Natural killer cell treated with Interleukin-12 subunit alpha and Interleukin-12 subunit beta and Interleukin-15 and Interleukin-18, amount 100 ng/mL, for 72 hours (primary cell): ENCODE data around the gene NEURL1B. TPM values are rescaled to one million over a fixed set of nuclear protein-coding genes. Genes with fewer than 3 reads are reported as not detected.

Source experiments
- ATAC-seq, 2 donors: fragments of 150-1000 bp; cut with Tn5 transposase in 1 of 2; sonication (Bioruptor Pico), chemical (Tn5 transposase) in 1 of 2; 2 replicates each; pipeline ENCODE4 v1.10.0; 2021
- DNase-seq: peaks from one replicate; pipeline ENCODE4 v3.0.0; 2022; ENCODE audit warnings: low spot score
- H3K27ac Mint-ChIP-seq, 2 donors: 1 replicate in 1 of 2; 2 replicates in 1 of 2; pipeline ENCODE4 v1.8.0; 2022; ENCODE audit warnings: mixed read lengths in 2 of 2, mild to moderate bottlenecking in 1 of 2, moderate library complexity in 1 of 2
- H3K27me3 Mint-ChIP-seq, 2 donors: 1 replicate in 1 of 2; 2 replicates in 1 of 2; pipeline ENCODE4 v1.8.0; 2022; ENCODE audit warnings: mixed read lengths in 2 of 2
- H3K36me3 Mint-ChIP-seq: one replicate; pipeline ENCODE4 v1.8.0; 2022; ENCODE audit warnings: mixed read lengths
- H3K4me1 Mint-ChIP-seq, 2 donors: 1 replicate in 1 of 2; 2 replicates in 1 of 2; pipeline ENCODE4 v1.8.0; 2022; ENCODE audit warnings: low read depth in 2 of 2, mixed read lengths in 2 of 2, mild to moderate bottlenecking in 1 of 2
- H3K4me3 Mint-ChIP-seq: one replicate; pipeline ENCODE4 v1.8.0; 2022; ENCODE audit warnings: mixed read lengths
- H3K9me3 Mint-ChIP-seq: 2 replicates; pipeline ENCODE4 v1.8.0; 2022; ENCODE audit warnings: mixed read lengths
- total RNA-seq, 2 donors: library from RNA; stranded (reverse); gene quantifications; one replicate each; pipeline ENCODE4 v1.2.3, GENCODE V29; 2022

Gene NEURL1B
- total RNA-seq, 2 donors from 2014 or later, result 0.14 to 0.36 TPM

DNA sequence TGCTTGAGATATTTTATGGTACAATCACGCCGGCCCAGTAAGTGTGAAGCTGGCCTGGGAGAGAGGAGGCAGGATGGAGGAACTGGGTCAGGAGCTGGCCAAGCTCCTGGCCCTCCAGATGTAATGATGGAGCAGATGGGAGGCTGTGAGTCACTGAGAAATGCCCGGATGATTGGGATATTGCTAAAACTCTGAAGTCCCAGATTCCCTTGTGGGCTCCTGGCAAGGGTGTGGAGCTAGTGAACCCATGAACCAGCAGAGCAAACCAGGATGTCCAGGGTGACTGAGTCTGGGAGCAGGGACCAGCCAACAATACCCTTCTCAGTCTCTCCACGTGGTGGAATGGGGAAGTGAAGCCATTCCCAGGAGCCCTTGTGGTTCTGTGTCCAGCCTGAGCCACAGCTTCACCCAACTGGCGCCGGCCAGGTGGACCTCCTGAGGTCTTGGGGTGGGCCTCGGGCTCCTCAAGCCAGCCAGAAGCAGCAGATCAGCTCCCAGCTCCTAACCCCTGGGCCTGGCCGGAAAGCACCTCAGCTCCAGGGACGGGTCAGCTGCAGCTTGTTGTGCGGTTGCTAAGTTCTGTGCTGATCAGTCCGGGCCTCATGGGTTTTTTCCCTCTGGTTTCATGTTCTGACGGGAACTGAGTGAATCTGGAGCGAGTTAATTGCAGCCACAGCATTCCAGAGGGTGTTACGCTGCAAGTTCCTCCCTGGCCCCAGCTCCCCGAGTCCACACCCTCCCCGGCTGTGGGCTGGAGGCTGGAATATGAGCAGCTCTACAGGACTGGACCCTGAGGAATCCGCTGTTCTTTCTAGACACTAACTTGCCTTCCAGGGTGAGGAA is 92.3 kb downstream of the NEURL1B start:
- H3K4me3 Mint-ChIP-seq, result no peak overlapping the region
- H3K36me3 Mint-ChIP-seq, result no peaks in the 10 kb centered on the region
- peaks cover 0 to 10% of the 10 kb centered on the region in 2 donors for H3K27me3 Mint-ChIP-seq
- peak overlapping the region in 1 of 2 donors; percentile 41 for H3K27ac Mint-ChIP-seq
- H3K9me3 Mint-ChIP-seq, result no peaks in the 10 kb centered on the region
- ATAC-seq, result no peak
- peaks cover 0 to 5% of the 10 kb centered on the region in 2 donors for H3K4me1 Mint-ChIP-seq
- DNase-seq, result peak; percentile 59

DNA sequence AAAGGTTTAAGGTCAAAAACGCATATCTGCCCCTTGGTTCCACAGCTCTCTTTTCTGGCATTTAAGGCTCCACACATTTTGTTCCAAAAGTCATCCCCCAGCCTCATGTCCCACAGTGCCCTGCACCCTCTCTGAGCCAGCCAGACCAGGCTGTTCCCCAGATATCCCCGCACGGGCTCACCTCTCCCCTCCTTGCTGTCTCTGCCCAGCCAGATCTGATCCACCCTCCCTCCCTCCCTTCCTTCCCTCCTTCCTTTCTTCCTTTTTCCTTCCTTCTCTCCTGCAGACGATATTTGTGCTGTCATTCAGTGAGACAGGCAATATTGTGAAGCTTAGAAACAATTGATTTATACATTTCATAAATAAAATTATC is 92.9 kb downstream of the NEURL1B start:
- H3K36me3 Mint-ChIP-seq, result no peaks in the 10 kb centered on the region
- peak; percentile 18 for DNase-seq
- ATAC-seq, result no peak
- H3K27me3 Mint-ChIP-seq, result peaks cover 0 to 8% of the 10 kb centered on the region in 2 donors
- no peak overlapping the region for H3K4me3 Mint-ChIP-seq
- peaks cover 0 to 5% of the 10 kb centered on the region in 2 donors for H3K4me1 Mint-ChIP-seq
- no peaks in the 10 kb centered on the region for H3K9me3 Mint-ChIP-seq
- H3K27ac Mint-ChIP-seq, result no peak overlapping the region

DNA sequence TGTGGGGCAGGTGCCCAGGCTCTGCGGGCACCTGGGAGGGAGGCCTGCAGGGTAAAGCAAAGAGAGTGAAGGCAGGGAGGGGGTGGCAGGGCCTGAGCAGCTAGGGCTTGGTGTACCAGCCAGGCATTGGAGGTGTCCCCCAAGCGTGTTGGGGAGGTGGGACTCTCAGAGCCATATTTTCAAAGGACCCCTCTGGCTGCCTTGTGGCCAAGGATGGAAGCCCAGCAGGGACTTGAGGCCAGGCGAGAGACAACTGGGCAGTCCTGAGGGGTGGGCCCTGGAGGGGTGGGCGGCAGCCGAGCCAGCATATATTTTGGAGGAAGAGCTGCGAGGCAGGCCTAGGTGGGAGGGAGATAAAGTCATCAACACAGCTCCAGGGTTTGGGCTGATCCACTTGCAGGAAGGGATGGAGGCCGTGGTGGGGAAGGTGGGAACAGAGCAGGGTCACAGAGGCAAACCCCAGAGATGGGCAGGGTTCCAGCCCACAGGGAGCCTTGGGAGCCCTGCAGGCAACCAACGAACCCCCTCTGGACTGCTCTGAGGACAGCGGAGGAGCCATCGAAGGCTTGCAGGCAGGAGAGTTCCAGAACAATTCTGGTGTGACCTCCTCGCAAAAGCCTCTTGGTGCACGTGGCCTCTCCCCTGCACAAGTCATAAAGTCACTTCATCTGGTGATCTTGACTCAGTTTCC is 94.2 kb downstream of the NEURL1B start:
- H3K27ac Mint-ChIP-seq, result no peak overlapping the region
- peak; percentile 45 for DNase-seq
- H3K4me1 Mint-ChIP-seq, result peaks cover 0 to 5% of the 10 kb centered on the region in 2 donors
- no peaks in the 10 kb centered on the region for H3K36me3 Mint-ChIP-seq
- H3K27me3 Mint-ChIP-seq, result peaks cover 0 to 10% of the 10 kb centered on the region in 2 donors
- no peaks in the 10 kb centered on the region for H3K9me3 Mint-ChIP-seq
- H3K4me3 Mint-ChIP-seq, result no peak overlapping the region
- ATAC-seq, result peak in 1 of 2 donors; percentile 28

DNA sequence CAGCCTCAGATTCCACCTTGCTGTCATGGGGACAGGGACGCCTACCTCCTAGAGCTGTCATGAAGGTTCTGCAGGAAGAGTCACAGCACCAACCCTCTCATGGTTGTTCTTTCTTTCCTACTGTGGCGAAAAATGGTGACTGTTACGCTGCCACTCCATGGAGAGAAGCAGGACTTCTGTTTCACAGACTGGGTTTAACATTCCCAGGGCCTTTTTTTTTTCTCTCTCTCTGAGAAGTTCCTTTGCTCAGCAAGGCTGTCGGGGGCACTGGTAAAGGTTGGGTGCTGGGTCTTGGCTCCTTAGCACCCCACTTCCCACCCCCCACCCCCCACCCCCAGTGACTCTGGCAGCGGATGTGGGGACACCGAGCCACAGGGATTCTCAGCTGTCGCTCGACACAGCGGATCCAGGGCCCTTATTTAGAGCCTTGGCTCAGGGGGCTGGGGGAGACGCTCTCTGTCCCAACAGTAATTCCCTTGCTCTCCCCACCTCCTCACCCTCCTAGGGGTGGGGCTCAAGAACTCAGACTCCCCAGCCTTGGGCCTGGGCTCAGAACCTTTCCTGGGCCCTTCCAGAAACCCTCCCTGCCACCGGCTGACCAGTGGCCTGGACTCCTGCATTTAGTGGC is 95.6 kb downstream of the NEURL1B start:
- ATAC-seq (no peak), DNase-seq (peak; percentile 52)
- no peak overlapping the region for H3K4me3 Mint-ChIP-seq
- peaks cover 4 to 6% of the 10 kb centered on the region in 2 donors for H3K4me1 Mint-ChIP-seq
- no peaks in the 10 kb centered on the region for H3K36me3 Mint-ChIP-seq
- H3K27me3 Mint-ChIP-seq, result peaks cover 0 to 10% of the 10 kb centered on the region in 2 donors
- H3K9me3 Mint-ChIP-seq, result no peaks in the 10 kb centered on the region
- H3K27ac Mint-ChIP-seq, result no peak overlapping the region

DNA sequence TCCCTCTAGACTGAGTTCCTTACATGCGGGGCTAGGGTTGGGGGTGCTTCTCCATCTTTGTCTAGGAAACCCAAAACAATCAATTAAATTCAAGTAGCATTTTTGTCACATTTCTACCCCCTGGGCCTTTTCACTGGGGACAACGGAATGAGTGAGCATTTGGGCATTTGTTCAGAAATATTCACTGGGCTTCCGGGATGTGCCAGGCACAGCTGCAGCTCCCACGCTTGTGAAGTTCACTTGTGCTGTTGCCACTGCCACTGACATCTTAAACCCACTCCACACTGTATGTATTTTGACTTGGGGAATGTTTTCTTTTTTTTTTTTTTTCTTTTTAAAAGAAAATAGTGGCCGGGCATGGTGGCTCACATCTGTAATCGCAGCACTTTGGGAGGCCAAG is 98.3 kb downstream of the NEURL1B start:
- H3K27me3 Mint-ChIP-seq, result peaks cover 0 to 7% of the 10 kb centered on the region in 2 donors
- no peaks in the 10 kb centered on the region for H3K36me3 Mint-ChIP-seq
- H3K9me3 Mint-ChIP-seq, result no peaks in the 10 kb centered on the region
- H3K27ac Mint-ChIP-seq, result no peak overlapping the region
- DNase-seq (peak; percentile 15), ATAC-seq (no peak)
- no peak overlapping the region for H3K4me3 Mint-ChIP-seq
- peaks cover 6 to 10% of the 10 kb centered on the region in 2 donors for H3K4me1 Mint-ChIP-seq

DNA sequence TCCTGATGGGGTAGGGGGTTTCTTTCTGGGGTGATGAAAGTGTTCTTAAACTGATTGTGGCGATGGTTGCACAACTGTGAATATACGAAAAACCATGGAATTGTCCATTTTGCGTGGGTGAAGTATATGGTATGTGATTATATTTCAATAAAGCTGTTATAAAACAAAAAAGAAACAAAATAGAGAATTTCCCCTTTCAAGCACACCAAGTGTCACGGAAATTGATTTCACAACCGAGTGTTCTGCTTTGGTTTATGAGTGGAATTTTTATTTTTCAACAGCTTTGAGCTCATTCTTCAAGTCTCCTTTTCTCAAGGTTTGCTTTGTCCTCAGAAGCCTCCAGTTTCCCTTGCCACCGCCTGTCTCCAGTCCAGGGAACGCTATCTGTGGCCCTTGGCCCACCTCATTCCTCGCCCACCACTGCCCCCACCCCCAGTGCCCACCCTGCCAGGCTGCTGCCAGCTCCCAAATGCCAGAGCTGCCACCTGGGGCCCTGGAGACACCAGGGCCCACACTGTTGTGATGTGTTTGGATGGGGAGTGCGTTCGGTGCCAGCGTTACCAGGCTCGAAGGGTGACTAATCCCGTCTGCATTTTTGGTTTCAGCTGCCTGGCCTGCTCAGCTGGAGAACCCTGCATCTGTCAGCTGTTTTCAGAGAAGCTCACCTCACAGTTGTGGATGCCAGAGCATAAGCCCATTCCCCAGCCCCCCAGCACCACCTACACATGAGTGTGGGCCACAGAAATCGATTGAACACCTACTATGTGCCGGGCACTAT is 99.6 kb downstream of the NEURL1B start:
- Mint-ChIP-seq H3K36me3 (no peaks in the 10 kb centered on the region), H3K4me3 (no peak overlapping the region), H3K4me1 (peaks cover 8 to 16% of the 10 kb centered on the region in 2 donors), H3K27me3 (peaks cover 0 to 8% of the 10 kb centered on the region in 2 donors), H3K9me3 (no peaks in the 10 kb centered on the region), H3K27ac (no peak overlapping the region)
- ATAC-seq (no peak), DNase-seq (peak; percentile 40)

Other genes with a start within 250 kb of the NEURL1B start
- gene SH3PXD2B, start 186.7 kb upstream of the NEURL1B start, total RNA-seq, result under 1 TPM; 0.08 to 0.33 TPM
- 10 to 100 TPM; 12.4 to 13.6 TPM for gene DUSP1, start 129.9 kb downstream of the NEURL1B start, total RNA-seq
- gene ERGIC1, start 193.0 kb downstream of the NEURL1B start, total RNA-seq, result 10 to 100 TPM; 50.8 to 51.4 TPM